Measurements from ENCODE around the gene SFT2D2.

SFT2D2 gene

DNA sequence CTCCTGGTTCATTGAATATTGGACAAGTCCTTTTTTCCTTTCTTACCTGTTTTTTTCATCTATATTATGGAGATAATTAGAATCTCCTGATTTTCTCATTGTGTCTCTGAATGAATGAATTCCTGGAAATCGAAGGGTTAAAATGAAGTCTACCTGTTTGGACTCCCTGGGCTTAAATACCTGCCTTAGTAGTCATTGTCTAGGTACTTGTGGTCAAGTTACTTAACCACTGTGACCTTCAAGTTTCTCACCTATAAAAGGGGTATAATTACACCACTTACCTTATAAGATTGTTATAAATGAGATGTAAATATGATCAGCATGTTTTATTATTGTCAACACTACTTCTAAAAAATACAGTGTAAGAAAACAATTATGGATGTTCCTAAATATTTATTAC lies 45.8 kb downstream of the SFT2D2 start:
- DNase-seq = no peak

DNA sequence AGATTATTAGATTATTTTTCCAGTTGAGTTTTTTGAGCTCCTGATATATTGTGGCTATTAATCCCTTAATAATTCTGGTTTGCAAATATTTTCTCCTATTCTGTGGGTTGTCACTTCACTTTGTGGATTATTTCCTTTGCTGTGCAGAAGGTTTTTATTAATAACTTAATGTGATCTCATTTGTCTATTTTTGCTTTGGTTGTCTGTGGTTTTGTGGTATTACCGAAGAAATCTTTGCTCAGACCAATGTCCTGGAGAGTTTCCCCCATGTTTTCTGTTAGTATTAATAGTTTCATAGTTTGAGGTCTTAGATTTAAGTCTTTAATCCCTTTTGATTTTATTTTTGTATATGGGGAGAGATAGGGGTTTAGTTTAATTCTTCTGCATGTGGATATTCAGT lies 47.8 kb downstream of the SFT2D2 start:
- DNase-seq = no peak

DNA sequence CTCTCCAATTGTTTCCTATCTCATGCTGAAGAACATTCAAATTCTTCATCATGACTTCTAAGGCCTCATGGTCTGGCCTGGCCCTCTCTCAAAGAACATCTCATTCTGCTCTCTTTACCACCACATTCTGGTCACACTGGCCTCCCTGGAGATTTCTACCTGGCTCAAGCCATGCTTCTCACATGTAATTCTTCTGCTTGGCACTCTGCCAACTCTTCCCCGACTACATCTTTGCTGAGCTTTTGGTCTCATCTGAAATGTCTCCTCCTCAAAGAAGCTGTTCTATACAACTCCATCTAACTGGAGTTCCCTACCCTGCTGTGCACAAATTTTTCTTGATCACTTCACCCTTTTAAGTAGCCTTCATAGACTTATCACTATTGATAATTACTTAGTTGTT lies 53.4 kb downstream of the SFT2D2 start:
- no peak for DNase-seq

DNA sequence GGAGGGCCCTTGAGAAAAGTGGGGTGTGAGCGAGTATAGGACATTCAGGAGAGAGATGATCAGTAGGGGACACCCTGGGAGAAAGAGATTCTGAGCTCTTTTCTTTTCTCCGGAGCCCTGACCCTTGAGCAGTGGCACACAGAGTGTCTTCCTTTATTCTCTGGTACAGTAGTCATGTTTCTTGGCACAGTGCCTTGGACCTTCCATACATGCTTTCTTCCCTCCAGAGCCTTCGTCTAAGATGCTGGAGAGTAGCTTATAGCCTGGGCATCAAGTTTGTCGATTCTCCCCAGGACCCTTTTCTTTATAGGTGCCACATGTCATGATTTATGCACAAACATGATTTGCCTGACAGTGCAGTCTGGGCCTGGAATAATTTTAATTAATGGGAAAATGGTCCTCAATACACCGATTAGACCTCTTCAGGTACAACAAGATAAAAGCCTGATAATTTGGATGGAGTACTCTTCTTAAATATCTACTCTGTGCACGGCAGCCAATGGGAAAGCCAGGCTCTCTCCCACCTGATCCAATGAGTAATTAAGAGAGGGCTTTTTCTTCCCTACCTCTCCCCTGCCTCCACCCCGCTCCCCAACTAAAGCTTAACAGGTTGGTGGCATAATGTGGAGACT lies 54.6 kb downstream of the SFT2D2 start, which contains the start of gene TBX19:
TSS of gene TBX19 (plus strand) at position 582 of the 632 bp plus-strand sequence. CDS start 214 bp downstream, outside the sequence.
- no peak for DNase-seq

DNA sequence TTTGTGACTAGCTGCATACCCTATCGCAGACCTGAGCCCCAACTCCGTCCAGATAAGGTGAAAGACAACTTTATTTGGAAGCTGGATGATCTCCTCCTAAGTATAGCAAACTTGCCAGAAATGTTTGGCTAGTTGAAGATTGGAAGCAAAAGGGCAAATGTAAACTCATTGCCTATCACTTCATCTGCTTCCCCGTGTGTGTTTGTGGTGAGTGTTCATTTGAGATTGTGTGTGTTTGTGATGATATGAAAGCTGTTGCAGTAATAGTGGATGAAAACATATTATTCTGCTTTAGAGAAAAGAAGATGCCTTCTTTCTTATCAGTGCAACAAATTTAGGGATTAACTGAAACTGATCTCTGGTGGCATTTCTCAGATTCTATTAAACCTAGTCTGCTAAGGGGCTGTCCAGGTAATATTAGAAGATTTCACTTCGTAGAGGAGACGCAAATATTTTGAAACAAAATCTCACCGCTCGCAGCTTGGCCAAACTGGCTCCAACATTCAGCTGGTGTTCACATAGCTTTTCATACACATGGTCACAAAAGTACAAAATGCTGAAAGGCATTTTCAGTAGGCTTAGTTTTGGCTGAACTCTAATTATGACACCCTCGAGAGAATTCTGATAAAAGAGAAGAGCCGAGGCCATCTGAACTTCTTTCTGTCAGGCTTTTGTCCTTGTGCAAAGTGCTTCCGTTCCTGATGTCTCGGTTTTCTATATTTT lies 56.0 kb downstream of the SFT2D2 start:
- DNase-seq = no peak

DNA sequence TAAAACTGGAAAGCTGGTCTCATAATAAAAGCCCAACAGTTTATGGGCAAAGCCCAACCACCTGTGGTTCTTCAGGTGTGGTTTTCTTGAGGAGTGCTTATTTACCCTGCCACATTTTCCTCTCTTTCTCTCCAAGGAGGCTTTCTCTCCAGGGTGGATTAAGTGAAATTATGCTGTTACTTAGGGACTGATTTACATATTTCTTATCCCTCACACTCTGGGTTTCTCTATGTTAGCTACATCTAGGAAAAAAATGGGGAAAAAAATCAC lies 59.7 kb downstream of the SFT2D2 start:
- peak; percentile 13 for DNase-seq

DNA sequence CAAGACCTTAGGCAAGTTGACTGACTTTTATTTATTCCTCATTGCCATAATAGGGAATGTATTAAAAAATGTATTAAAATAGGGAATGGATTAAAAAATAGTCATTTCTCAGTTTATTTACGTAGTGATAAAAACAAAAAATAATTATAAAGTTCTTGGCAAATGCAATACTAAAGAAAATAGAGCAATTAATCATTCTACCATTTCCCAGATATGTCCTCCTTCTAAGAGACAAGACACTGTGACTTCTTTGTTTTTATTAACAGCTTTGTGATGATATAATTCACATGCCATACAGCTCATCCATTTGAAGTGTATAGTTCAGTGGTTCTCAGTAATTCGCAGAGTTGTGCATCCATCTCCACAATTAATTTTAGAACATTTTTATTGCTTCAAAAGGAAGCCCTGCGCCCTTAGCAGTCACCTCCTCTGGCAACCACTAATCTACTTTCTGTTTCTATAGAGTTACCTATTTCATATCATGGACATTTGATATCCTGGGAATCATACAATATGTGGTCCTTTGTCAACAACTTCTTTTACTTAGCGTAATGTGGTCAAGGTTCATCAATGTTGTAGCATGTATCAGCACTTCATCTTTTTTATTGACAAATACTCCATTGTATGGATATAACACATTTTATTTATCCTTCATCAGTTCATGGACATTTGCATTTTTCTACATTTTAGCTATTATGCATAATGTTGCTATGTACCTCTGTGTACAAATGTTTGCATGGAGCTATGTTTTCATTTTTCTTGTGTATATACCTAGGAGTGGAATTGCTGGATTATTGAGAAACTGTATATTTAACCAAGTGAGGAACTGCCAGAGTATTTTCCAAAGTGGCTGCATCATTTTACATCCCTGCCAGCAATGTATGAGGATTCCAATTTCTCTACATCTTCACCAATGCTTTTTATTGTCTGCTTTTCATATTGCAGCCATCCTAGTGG lies 60.4 kb downstream of the SFT2D2 start:
- no peak for DNase-seq

DNA sequence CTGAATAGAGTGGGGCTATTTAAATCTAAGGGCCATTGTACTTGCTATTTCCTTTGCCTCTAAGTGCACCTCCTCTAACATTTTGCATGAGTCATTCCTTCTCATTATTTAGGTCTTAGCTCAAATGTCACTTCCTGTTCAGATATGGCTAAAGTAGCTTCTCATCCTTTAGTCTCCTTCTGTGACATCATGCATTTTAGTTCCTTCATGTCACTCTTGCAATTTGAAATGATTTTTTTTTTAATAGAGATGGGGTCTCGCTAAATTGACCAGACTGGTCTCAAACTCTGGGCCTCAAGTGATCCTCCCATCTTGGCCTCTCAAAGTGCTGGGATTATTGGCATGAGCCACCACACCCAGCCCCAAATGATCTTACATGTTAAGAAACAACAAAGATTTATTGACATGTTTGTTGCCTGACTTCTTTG lies 61.4 kb downstream of the SFT2D2 start:
- peak; percentile 54 for DNase-seq

DNA sequence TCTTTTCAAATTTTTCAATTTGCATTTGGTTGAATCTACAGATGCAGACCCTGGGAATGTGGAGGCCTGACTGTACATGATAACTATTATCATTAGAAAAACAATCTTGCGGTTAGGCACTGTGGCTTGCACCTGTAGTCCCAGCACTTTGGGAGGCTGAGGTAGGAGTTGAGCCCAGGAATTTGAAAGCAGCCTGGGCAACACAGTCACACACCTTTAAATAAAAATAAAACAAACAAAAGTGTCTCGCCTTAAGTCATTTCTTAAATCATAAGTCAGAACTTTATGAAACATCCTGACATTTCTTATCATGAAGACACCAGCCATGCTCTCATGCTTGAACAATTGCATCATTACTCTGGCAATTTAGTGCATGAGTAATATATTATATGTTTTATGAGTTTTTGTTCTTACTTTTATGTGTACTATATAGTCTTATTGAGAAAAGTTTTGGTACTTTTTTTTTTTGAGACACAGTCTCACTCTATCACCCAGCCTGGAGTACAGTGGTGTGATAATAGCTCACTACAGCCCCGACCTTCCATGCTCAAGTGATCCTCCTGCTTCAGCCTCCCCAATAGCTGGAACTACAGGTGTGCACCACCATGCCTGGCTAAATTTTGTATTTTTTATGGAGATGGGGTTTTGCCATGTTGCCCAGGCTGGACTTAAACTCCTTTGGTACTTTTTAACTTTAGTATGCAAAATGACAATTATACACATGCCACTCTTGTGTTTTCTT lies 62.7 kb downstream of the SFT2D2 start:
- peak; percentile 8 for DNase-seq

DNA sequence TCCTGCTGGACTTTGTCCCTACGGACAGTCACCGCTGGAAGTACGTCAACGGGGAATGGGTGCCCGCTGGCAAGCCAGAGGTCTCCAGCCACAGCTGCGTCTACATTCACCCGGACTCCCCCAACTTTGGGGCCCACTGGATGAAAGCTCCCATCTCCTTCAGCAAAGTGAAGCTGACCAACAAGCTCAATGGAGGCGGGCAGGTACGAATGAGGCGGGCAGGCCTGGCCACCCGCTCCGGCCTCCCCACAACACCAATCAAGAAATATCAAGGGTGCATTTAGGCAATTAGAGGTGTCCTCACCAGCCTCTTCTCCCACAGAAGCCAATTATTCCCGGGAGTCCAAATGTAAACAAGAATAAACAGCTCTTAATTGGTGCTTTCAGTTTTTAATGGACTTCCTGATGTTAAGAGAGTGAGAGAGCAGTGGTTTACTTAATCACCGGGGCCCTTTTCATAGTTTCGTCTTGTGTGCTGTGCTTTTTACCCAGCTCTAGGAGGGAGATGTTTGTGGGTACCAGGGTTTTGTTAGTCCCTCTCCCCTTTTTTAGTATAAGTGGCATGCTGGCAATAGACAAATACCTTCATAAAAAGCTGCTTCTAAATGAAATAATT lies 65.5 kb downstream of the SFT2D2 start:
- DNase-seq = no peak

DNA sequence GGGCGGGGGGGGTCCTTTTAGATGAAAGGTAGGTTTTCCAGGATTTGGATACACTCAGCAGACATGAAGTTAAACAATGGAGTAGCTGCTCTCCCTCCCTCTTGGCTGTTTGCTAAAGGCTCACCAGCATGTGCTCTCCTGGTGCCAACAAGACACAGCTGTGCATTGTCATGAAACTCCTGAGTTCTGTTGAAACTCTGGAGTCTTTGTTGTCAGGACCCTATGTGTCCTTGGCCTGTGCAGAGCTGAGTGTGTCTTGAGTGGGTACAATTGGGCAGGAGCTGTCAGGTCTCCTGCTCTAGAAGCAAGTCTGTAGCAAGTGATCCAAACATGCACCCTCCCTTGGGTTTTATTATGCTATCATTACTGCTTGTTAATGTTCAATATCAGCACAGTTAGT lies 67.6 kb downstream of the SFT2D2 start:
- no peak for DNase-seq

DNA sequence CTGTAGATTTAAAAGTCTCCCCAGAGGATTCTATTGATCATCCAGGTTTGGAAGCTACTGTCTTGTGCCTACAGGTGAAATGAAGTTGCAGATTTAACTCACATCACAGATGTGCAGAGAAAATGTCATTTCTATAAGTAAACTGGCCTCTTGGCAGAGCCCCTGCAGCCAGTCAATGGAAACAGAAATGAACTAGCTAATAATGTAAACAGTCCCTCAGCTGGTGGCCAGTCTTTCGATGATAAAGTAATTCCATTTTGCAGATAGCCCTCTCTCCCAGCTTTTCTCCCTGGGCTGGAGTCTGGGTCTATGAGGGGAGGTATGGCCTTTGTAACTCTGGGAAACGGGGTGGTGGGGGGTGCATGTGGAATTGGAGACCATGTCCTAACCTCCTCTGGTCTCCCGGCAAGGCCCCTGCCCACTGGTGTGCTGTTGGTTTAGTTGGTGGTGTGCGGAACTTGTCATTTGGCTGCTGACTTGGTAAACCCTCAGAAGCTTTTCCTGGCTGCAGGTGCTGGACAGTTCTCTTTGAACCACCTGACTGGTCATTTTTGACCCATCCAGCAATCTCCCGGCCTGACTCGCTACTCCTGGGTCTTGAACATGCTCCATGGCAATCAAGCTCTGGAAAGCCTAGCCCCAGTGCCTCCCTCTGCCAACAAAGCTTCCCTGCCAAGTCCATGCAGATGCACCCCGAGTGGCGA lies 69.8 kb downstream of the SFT2D2 start:
- DNase-seq = no peak

DNA sequence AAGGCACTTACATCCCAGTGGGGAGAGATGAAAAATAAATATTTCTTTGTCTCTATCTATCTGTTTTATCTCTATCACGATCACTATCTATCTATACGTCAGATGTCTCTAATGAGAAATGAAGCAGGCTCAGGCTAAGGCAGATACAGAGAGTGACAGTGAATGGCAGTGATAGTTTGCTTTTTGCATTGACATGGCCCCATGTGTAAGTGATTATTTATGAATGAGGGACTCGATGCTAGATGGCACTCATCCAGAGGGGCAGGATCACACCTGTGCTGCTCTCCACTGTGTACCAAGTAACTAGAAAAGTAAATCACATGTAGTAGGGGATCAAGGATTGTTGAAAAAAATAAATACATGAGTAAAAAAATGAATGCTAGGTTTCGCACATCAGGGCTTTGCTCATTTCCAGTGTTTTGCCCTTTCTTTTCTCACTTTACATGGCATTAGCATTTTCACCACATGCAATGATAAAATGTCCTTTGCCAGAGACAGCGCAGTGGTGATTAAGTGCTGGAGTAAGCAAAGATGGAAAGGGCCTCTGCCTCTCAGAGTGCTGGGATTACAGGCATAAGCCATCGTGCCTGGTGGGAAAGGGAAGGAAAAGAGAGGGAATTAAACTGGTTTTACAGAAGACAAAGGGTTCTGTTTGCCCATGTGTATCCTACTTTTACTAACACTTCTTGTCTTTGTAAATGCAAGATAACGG lies 71.4 kb downstream of the SFT2D2 start:
- DNase-seq = no peak

DNA sequence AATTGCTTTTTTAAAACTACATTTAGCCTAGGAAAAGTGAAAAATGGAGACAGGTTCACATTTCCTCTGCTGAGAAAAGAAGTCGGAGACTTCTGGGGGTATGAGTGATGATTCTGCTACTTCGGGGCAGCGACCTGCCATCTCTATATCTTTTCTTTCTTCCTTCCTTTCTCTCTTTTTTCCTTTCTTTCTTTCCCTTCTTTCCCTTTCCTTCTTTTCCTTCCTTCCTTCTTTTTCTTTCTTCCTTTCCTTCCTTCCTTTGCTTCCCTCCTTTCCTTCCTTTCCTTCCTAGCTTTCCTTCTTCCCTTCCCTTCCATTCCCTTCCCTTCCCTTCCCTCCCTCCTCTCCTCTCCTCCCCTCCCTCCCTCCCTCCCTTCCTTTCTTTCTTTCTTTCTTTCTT lies 72.6 kb downstream of the SFT2D2 start:
- no peak for DNase-seq

DNA sequence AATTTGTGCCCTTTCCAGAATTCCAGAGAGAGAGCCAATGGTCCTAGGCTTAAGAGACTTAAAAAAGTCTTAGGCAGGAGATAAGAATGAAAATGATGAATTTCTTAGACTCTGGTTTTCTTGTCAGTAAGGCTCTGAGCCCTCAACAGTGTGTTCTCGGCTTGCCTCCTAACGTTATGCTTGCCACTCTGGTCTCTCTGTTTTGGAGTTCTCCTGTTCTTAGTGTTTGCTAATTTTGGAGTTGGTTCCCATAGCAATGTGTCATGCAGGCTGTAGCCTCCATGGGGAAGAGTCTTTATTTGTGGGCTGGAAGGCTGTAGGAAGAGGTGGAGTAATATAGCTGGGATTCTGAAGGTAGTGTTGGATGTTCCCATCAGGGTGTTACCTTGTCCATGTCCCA lies 74.8 kb downstream of the SFT2D2 start:
- DNase-seq = no peak

DNA sequence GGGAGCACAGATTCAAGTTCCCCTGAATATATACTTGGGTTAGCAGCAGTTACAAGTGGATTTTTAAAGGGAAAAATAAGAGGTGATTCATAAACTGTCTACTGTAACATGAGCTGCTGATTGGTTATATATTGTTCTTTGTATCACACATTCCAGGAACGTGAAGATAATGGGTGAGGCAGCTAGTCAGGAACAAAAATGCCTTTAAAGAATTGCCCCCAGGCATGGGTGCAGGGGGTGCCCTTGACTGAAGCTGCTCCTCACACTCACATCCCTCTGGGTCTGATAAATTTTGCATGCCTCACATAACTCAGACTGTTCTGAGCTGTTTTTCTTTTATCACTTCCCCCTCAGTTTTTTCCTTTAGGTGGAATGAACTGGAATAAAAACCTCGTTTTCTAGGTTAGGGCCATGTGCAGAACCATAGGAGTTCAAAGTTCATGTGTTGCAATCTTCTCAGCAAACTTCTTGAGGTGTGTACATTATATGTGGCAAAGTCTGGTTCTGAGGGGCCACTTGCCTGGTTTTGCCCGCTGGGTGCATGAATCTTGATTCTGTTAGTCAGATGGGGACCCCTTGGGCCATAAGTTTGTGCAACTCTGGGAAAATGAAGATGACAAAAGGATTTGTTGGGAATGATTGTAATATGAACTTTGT lies 76.0 kb downstream of the SFT2D2 start:
- peak; percentile 72 for DNase-seq

Measured in fibroblast of skin of right quadriceps (primary cell).